ENCODE data around the gene REX1BD. TPM values are rescaled to one million over a fixed set of nuclear protein-coding genes. Genes with fewer than 3 reads are reported as not detected.
A peak's percentile ranks its signal among the peaks of the same experiment; 100 is the strongest.

Gene REX1BD
- total RNA-seq, 4 donors from 2014 or later = 77.0 to 86.7 (median 82.6) TPM

DNA sequence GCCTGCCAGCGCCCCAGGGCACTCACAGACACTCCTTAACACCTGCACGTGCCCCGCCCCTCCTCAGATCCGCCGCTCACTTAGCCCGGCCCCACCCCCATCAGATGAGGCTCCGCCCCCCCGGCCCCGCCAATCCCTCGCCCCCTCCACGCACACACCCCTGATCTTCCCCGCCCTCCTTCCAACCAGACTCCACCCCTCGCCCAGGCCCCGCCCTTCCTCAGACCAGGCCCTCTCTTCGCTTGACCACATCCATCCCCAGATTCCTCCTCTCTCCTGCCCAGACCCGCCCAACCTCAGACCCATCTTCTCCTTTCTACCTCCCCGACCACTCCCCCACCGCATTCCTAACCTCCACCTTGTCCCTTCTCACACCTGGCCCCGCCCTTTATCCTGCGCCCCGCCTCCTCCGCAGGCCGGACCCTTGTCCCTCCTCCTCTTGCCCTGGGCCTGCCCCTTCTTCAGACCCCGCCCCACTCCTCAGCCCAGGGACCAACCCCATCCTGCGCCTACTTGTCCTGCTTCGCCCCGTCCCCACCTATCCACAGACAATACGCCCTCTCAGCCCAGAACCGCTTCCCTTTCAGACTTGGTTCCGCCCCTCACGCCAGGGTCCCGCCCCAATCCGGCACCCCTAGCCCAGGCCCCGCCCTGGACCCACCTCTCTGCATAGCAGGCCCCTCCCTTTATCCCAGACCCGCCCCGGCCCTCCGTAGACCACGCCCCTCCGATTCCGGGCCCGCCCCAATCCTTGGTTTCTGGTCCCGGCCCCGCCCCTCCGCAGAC, 47.8 kb downstream of the REX1BD start:
- Histone ChIP-seq H3K27me3 (no peaks in the 10 kb centered on the region), H3K4me1 (peaks cover 36% of the 10 kb centered on the region), H3K27ac (peak overlapping the region; percentile 83), H3K9me3 (no peaks in the 10 kb centered on the region), H3K36me3 (no peaks in the 10 kb centered on the region), H3K4me3 (peak overlapping the region; percentile 79)
- TF ChIP-seq, protein P1, sequence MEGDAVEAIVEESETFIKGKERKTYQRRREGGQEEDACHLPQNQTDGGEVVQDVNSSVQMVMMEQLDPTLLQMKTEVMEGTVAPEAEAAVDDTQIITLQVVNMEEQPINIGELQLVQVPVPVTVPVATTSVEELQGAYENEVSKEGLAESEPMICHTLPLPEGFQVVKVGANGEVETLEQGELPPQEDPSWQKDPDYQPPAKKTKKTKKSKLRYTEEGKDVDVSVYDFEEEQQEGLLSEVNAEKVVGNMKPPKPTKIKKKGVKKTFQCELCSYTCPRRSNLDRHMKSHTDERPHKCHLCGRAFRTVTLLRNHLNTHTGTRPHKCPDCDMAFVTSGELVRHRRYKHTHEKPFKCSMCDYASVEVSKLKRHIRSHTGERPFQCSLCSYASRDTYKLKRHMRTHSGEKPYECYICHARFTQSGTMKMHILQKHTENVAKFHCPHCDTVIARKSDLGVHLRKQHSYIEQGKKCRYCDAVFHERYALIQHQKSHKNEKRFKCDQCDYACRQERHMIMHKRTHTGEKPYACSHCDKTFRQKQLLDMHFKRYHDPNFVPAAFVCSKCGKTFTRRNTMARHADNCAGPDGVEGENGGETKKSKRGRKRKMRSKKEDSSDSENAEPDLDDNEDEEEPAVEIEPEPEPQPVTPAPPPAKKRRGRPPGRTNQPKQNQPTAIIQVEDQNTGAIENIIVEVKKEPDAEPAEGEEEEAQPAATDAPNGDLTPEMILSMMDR (IDR thresholded peaks at IDR 0.05) = no peak
- TF ChIP-seq POLR2AphosphoS5 (IDR thresholded peaks at IDR 0.05) = no peak
- TF ChIP-seq EP300 (IDR thresholded peaks at IDR 0.05) = no peak
- no peak for TF ChIP-seq POLR2A (IDR thresholded peaks at IDR 0.05)
- WGBS = under 1% methylated on average over 31 of the region's 44 CpGs
- peak; percentile 99 for DNase-seq (ENCODE audit: low spot score in 2 of 2)

DNA sequence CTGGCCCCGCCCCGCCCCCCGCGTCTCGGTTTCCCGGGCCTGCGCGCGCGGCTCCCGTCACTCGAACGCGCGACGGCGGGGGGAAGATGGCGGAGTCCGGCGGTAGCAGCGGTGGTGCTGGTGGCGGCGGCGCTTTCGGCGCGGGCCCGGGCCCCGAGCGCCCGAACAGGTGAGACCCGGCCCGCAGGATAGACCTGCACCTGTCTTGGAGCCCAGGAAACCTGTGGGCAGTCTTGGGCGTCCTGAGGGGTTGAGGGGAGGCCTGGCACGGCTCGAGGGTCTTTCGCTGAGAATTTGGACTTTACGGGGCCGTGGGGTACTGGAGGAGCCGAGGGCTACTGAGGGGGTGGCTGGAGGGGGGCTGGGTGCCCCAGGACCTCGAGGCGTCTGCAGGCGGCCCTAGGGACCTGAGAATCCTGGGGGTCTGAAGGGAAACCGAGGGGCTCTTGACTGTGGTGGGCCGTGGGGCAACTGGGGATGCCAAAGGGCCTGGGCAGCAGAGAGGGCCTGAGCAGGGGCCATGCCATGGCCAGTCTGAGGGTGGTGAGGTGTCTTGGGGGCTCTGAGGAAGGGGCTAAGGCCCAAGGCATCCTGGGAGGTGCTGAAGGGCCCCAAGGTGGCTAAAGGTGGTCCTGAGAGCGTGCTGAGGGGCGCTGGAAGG, 48.5 kb downstream of the REX1BD start, which contains the start of gene KLHL26:
TSS of gene KLHL26 (plus strand) at position 60 of the 661 bp plus-strand sequence. CDS start at position 87, 27 bp downstream.
- Histone ChIP-seq H3K36me3 (no peaks in the 10 kb centered on the region), H3K4me1 (peaks cover 36% of the 10 kb centered on the region), H3K9me3 (no peaks in the 10 kb centered on the region), H3K27me3 (no peaks in the 10 kb centered on the region), H3K4me3 (peak within 1 kb of the TSS; percentile 79), H3K27ac (peak within 1 kb of the TSS; percentile 83)
- TF ChIP-seq POLR2AphosphoS5 (IDR thresholded peaks at IDR 0.05) (peak in 1 of 3 donors; percentile 23), POLR2A (IDR thresholded peaks at IDR 0.05) (no peak), EP300 (IDR thresholded peaks at IDR 0.05) (no peak)
- TF ChIP-seq, protein P1 (IDR thresholded peaks at IDR 0.05) = no peak
- DNase-seq (ENCODE audit: low spot score in 2 of 2) = no peak
- 17% methylated on average over 8 of the region's 47 CpGs for WGBS

DNA sequence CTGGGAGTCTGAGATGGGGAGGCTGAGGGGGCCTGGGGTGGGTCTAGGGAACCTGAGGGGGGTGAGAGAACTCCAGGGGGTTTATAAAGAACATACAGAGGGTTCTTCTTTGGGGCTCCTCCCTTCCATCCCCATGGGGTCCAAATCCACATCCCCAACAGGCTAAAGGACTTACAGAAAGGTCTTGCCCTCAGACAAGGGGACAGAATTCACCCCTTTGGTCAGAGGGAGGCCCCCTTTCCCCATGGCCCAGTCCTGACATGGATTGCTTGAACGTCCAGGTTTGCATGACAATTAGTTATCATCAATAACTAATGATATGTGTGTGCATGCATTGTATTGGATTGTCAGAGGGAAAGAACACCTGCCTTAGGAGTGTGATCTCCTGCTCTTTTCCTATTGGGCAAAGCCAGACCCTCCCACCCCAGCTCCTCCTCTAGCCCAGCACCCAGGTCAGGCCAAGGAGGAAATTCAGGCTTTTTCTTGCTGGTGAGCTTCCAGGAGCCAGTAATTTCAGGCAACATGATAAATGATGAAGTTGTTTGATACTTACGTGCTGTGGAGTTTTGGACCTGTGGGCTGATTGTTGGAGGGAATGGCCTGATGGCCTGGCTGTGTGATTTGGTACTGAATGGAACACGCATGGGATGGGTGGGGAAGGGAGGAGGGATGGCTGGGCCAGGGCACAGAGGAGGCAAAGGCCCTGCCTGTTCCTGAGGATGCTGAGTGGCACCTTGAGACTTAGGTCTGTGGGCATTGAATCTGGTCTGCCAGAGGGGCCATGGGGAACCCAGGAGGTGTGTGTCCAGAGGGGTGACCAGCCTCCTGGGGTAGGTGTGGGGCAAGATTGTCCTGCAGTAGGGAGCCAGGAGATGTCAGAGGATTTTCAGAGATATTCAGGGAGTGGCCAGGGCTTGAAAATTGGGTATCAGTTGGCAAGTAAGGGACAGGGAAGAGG, 49.4 kb downstream of the REX1BD start:
- no peaks in the 10 kb centered on the region for H3K36me3 ChIP-seq
- WGBS = 14% methylated on average over 3 of the region's 3 CpGs
- peaks cover 36% of the 10 kb centered on the region for H3K4me1 ChIP-seq
- H3K27me3 ChIP-seq = no peaks in the 10 kb centered on the region
- DNase-seq (ENCODE audit: low spot score in 2 of 2) = no peak
- peak overlapping the region; percentile 83 for H3K27ac ChIP-seq
- H3K9me3 ChIP-seq = no peaks in the 10 kb centered on the region
- TF ChIP-seq POLR2AphosphoS5 (IDR thresholded peaks at IDR 0.05) (no peak), POLR2A (IDR thresholded peaks at IDR 0.05) (no peak), EP300 (IDR thresholded peaks at IDR 0.05) (no peak)
- TF ChIP-seq, protein P1 (IDR thresholded peaks at IDR 0.05) = no peak
- peak overlapping the region; percentile 79 for H3K4me3 ChIP-seq

DNA sequence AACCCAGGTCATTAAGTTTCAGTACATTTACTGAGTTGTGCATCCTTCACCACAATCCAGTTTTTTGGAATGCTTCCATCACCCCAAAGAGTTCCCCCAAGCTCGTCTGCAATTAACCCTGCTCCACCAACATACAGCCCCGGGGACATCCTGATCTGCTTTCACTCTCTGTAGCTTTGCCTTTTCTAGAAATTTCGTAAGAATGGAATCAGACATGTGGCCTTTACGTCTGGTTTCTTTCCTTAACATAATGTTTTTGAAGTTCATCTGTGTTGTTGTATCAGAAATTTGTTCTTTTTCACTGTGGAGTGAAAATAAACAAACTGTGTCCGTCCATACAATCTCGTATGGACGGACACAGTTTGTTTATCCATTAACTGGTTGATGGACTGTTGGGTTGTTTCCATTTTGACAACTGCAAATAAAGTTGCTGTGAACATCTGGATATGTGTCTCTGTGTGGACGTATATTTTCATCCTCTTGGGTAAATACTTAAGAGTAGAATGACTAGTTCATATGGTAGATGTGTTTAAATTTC, 51.2 kb downstream of the REX1BD start:
- WGBS = 78% methylated on average over 8 of the region's 8 CpGs
- Histone ChIP-seq H3K36me3 (no peaks in the 10 kb centered on the region), H3K27me3 (no peaks in the 10 kb centered on the region), H3K27ac (no peak overlapping the region), H3K4me1 (peaks cover 38% of the 10 kb centered on the region), H3K9me3 (no peaks in the 10 kb centered on the region), H3K4me3 (no peak overlapping the region)
- no peak for DNase-seq (ENCODE audit: low spot score in 2 of 2)
- TF ChIP-seq, protein P1 (IDR thresholded peaks at IDR 0.05) = no peak
- TF ChIP-seq EP300 (IDR thresholded peaks at IDR 0.05) (no peak), POLR2AphosphoS5 (IDR thresholded peaks at IDR 0.05) (no peak), POLR2A (IDR thresholded peaks at IDR 0.05) (no peak)

Other genes with a start within 250 kb of the REX1BD start
- 1 to 10 TPM; 4.6 to 8.0 (median 7.6) TPM for gene PGPEP1, start 248.2 kb upstream of the REX1BD start, total RNA-seq
- under 1 TPM in 3 of 4 donors, not detected in 1; 0.57 to 0.89 (median 0.86) TPM for gene GDF15, start 202.6 kb upstream of the REX1BD start, total RNA-seq
- under 1 TPM in 3 of 4 donors, not detected in 1; 0.59 to 0.79 (median 0.73) TPM for gene LRRC25, start 191.2 kb upstream of the REX1BD start, total RNA-seq
- 10 to 100 TPM; 18.1 to 30.5 (median 27.4) TPM for gene SSBP4, start 169.4 kb upstream of the REX1BD start, total RNA-seq
- gene ISYNA1, start 150.7 kb upstream of the REX1BD start, total RNA-seq = 10 to 100 TPM in 3 of 4 donors, 1 to 10 TPM in 1; 7.9 to 27.6 (median 21.0) TPM
- gene ELL, start 66.7 kb upstream of the REX1BD start, total RNA-seq = 10 to 100 TPM; 27.0 to 59.5 (median 36.9) TPM
- 100 to 1,000 TPM; 194 to 217 (median 203) TPM for gene FKBP8, start 45.2 kb upstream of the REX1BD start, total RNA-seq
- gene KXD1, start 30.9 kb upstream of the REX1BD start, total RNA-seq = 100 to 1,000 TPM in 1 of 4 donors, 10 to 100 TPM in 3; 72.4 to 107 (median 89.4) TPM
- gene UBA52, start 16.9 kb upstream of the REX1BD start, total RNA-seq = 1,000 to 10,000 TPM in 1 of 4 donors, 100 to 1,000 TPM in 3; 405 to 1,087 (median 865) TPM
- gene CRLF1, start 18.0 kb downstream of the REX1BD start, total RNA-seq = 10 to 100 TPM; 21.2 to 65.5 (median 47.9) TPM
- gene TMEM59L, start 24.1 kb downstream of the REX1BD start, total RNA-seq = 1 to 10 TPM in 2 of 4 donors, under 1 TPM in 2; 0.49 to 1.4 (median 0.97) TPM
- 10 to 100 TPM in 2 of 4 donors, 1 to 10 TPM in 2; 6.9 to 26.5 (median 11.5) TPM for gene KLHL26, start 48.2 kb downstream of the REX1BD start, total RNA-seq
- 1 to 10 TPM; 4.1 to 6.3 (median 4.7) TPM for gene CRTC1, start 94.9 kb downstream of the REX1BD start, total RNA-seq
- 1 to 10 TPM; 5.1 to 9.1 (median 6.9) TPM for gene COMP, start 202.5 kb downstream of the REX1BD start, total RNA-seq
- 100 to 1,000 TPM in 2 of 4 donors, 10 to 100 TPM in 2; 74.7 to 160 (median 99.2) TPM for gene UPF1, start 243.2 kb downstream of the REX1BD start, total RNA-seq

All from suprapubic skin (tissue), 4 donors.